Activated T-cell treated with anti-CD3 and anti-CD28 coated beads for 48 hours (primary cell): ENCODE data around the gene PRXL2C.
"Not testable (repeated sequence)": the region's sequence is repeated elsewhere in the genome, so short reads cannot be mapped to it uniquely, and the experiment has no call there.

Source experiments
- DNase-seq: peaks from one replicate; pipeline ENCODE4 v3.0.0-alpha.2; 2020; ENCODE audit warnings: low read depth

The PRXL2C gene

DNA sequence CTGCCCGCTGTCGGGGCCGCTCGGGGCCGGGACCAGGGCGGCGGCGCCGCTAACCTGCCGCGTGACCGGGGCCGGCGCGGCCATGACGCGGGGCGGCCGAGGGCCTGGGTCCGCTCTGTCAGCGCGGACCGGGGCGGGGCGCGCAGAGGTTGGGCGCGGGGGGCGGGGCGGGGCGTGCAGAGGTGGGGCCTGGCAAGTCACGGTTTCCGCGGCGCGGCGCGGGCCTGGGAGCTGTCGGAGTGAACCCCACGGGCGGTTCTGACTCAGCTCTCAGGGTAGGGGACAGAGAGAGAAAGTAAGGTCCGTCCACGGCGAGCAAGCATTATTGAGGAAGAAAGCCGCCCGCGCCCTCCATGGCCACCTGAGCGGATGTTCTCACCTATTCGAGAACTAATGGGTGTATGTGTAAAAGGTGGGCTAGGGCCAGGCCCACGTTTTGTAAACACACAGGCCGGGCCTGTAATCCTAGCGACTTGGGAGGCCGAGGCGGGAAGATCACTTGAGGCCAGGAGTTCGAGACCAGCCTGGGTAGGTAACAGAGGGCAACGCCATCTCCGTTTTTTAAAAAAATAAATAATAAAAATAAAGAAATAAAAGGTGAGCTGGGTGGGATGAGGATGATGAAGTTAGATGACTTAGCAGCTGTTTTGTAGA, at the start of gene PRXL2C:
Gene PRXL2C, minus strand, starts transcription at position 120 of the 654 bp plus-strand sequence. Its CDS starts 36 bp downstream, at position 84.
- peak; percentile 77 for DNase-seq

DNA sequence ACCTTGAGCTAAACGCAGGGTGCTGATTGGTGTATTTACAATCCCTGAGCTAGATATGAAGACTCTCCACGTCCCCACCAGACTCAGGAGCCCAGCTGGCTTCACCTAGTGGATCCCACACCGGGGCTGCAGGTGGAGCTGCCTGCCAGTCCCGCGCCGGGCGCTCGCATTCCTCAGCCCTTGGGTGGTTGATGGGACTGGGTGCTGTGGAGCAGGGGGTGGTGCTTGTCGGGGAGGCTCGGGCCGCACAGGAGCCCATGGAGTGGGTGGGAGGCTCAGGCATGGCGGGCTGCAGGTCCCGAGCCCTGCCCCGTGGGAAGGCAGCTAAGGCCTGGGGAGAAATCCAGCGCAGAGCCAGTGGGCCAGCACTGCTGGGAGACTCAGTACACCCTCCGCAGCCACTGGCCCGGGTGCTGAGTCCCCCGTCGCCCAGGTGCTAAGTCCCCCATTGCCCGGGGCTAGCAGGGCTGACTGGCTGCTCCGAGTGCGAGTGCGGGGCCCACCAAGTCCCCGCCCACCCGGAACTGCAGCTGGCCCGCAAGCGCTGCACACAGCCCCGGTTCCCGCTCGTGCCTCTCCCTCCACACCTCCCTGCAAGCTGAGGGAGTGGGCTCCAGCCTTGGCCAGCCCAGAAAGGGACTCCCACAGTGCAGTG, 45.7 kb upstream of the PRXL2C start:
- not testable (repeated sequence) for DNase-seq

GRCh38 chr9:96691326-96691725, 36.2 kb upstream of the PRXL2C start:
- DNase-seq: no peak

GRCh38 chr9:96688745-96689464, 33.8 kb upstream of the PRXL2C start:
- DNase-seq: no peak

- no peak for DNase-seq
Measured at GRCh38 chr9:96688187-96688586, 33.1 kb upstream of the PRXL2C start.

DNA sequence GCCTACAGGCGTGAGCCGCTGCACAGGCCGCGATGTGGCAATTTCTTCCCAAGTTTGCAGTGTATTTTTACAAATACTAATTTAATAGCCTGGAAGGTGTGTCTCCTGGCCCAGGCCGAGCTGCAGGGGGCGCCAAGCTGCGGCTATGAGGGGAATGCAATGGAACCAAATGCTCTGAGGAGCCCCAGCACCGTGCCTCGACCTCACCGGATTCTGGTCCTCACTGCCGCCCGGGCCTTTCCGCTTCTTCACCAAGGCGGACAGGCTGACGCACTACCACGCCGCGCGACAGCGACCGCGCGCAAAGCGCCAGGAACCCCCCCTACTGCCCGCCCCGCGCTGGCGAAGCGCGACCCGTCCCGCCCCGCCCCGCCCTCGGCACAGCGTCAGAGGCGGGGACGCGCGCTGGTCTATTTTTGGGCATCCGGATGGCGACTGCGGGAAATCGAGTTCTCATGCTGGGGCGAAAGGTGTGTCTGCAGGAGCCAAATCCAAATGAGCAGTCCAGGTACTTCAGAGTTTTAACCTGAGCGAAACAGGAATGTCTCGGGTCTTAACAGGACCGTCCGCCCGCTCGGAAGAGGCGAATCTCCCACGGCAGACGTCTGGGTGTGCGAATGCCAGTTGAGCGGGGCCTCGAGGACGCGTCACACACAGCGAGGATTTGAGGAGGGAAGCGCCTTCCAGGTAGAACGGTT, 31.7 kb upstream of the PRXL2C start:
- peak; percentile 69 for DNase-seq

DNA sequence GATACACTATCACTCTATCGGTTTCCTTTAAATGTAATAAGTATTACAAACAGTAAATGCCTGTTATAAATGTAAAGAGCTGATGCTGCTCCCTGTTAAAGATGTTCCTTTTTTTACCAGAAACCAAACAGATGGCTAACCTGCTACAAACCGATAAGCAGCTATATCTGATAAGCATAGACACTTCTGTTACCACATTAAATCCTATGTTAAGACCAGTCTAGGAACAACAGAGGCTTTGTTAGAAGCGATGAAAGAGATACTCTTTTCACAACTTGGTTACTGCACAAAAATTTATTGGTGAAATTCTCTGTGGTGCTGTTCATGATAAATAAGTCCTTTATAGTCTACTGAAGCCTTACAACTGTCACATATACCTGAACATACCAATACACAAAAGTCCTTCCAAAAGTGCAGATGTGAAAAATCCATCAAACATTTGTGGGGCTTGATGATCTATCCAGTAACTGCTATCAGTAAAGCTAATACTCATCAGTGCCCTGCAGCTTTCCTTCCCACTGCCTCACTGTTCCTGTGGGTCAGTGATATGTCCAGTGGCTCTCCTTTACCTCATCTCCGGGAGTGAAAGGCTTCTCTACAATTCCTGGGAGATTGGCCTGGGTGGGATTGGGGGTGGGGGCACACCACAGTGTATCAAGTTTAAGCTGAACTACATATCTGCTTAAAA, 25.8 kb upstream of the PRXL2C start:
- no peak for DNase-seq

DNA sequence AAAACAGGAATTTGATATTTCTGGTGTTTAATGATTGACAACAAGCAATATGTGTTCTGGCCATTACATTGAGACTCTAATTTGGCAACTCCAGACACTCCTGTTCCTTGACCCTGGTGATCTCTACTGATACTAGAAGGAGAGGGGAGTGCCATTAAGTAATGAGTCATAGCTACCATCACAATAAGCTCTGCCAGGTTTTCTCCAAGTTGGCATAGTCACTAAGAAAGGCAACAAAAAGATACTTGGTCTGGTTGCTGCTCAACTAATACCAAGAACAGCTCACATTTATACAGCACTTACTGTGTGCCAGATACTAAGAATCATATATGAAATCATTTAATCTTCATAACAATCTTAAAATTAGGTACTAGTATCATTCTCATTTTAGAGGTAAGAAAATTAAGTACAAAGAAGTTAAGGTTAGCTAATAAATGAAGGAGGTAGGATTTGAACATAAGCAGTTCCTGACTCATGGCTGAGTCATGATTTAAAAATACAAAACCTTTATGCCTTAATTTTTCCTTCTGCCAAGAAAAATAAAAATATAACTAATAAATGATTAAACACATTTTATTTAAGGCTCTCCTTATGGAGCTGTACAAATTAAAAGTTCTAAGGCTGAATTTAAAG, 19.9 kb upstream of the PRXL2C start:
- DNase-seq: no peak

- DNase-seq: not testable (repeated sequence)
Measured at GRCh38 chr9:96673786-96674185, 18.7 kb upstream of the PRXL2C start.

- no peak for DNase-seq
Measured at GRCh38 chr9:96668868-96669534, 13.9 kb upstream of the PRXL2C start.

DNA sequence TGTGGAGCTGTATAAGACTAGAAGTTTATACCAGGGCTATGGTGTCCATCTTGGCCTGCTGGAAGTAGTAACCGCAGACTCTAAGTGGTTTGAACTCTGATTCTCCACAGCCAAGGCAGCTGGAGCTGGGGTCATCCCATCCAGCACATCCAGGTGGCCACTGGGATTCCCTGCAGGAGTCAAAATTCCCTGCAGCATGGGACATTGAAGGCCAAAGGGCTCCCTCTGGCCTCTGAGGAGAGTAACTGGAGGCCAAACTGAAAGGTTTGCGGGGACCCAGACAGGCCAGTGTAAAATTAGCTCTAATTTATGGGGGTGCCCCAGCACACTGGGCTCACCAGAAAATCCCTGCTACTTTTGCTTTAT, 12.2 kb upstream of the PRXL2C start:
- no peak for DNase-seq

- not testable (repeated sequence) for DNase-seq
Measured at GRCh38 chr9:96666653-96667362, 11.7 kb upstream of the PRXL2C start.

- DNase-seq: no peak
Measured at GRCh38 chr9:96665789-96666188, 10.7 kb upstream of the PRXL2C start.

DNA sequence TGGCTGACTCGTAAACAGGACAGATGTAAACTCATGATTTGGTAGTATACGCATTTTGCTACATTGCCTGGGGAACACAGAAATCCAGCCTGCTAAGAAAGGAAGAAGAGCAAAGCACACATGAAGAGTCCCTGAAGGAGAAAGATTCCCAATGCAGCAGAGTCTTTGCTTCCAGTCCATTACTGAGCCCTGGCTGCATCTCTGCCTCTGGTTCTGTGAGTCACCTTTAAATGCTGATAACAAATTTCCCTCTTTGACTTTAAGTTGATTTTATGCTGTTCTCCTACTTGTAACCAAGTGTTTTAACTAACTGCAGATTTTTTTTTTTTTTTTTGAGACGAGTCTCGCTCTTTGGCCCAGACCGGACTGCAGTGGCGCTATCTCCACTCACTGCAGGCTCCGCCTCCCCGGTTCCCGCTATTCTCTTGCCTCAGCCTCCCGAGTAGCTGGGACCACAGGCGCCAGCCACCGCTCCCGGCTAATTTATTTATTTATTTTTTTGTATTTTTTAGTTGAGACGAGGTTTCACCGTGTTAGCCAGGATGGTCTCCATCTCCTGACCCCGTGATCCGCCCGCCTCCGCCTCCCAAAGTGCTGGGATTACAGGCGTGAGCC, 8.5 kb upstream of the PRXL2C start:
- DNase-seq: no peak

GRCh38 chr9:96661711-96662110, 6.6 kb upstream of the PRXL2C start:
- DNase-seq: no peak

- no peak for DNase-seq
Measured at GRCh38 chr9:96660692-96661248, 5.7 kb upstream of the PRXL2C start.

GRCh38 chr9:96654450-96655197, 493 bp downstream of the PRXL2C start:
- DNase-seq: peak; percentile 49

GRCh38 chr9:96651626-96652025, 3.5 kb downstream of the PRXL2C start:
- DNase-seq: no peak
